Activated CD8-positive, alpha-beta memory T cell treated with anti-CD3 and anti-CD28 coated beads for 36 hours (primary cell): Measurements from ENCODE around the gene C1orf87. TPM values are rescaled to one million over a fixed set of nuclear protein-coding genes. Genes with fewer than 3 reads are reported as not detected.

ENCODE experiments used
- CTCF ChIA-PET: fragments of 350-600 bp; sonication (Branson Sonifier 250); formaldehyde crosslinking; loops from one replicate; lab custom pipeline; 2021; ENCODE audit warnings: antibody characterized with exemption; lab: Charles Lee
- POLR2A ChIA-PET: fragments of 350-600 bp; sonication (Branson Sonifier 250); formaldehyde crosslinking; loops from one replicate; lab custom pipeline; 2021; ENCODE audit warnings: antibody characterized with exemption; lab: Charles Lee
- total RNA-seq, 2 experiments: library from RNA; stranded (reverse); gene quantifications; one replicate each; pipeline ENCODE4 v1.2.3, GENCODE V29; 2021

Gene C1orf87
- total RNA-seq, 2 experiments from 2014 or later, result not detected

DNA sequence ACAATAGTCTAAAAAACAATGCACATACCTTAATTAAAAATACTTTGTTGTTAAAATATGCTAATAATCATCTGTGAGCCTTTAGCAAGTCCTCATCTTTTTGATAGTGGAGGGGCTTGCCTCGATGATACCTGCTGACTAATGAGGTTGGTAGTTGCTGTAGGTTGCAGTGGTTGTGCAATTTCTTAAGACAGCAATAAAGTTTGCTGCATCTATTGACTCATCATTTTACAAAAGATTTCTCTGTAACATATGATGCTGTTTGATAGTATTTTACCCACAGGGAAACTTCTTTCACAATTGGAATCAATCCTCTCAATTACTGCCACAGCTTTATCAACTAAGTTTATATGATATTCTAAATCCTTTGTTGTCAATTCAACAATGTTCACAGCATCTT lies 7.6 kb downstream of the C1orf87 start:
- CTCF ChIA-PET, result no interaction called here

DNA sequence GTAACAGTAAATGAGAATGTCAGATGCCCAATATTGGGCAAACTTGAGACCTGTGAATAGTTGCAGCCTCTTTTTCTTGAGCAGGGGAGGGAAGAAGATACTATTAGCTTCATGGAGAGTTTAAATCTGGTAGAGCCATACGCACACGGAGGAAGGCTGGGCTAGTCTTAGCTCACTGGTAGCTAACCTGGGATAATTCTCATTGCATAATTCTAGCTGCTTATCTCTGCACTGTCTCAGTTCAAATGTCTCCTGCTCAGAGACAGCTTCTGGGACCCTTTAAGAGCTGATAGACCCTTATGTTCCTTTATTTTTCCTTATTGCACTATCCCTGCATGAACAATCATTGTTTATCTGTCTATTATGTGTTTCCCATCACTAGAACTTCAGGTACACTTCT lies 8.4 kb downstream of the C1orf87 start:
- CTCF ChIA-PET, result no interaction called here
- POLR2A ChIA-PET, result no interaction called here

More for the DNA sequence above, 7.6 kb downstream of the C1orf87 start:
- POLR2A ChIA-PET, result no interaction called here

DNA sequence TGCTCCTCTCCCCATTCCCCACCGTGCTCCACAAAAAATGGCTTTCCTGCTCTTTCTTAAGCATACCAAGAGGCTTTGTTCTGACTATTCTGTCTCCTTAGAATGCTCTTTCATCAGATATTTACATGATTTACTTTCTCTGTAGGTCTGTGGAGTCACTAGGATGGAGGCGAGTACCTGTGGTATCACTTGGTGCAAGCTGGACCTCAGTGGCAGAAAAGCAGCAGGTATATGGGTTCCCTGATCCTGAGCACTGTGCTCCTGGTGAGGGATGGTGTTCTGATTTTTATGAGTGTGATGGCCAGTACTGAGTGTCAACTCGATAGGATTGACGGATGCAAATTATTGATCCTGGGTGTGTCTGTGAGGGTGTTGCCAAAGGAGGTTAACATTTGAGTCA lies 10.0 kb downstream of the C1orf87 start:
- ChIA-PET POLR2A (no interaction called here), CTCF (no interaction called here)

DNA sequence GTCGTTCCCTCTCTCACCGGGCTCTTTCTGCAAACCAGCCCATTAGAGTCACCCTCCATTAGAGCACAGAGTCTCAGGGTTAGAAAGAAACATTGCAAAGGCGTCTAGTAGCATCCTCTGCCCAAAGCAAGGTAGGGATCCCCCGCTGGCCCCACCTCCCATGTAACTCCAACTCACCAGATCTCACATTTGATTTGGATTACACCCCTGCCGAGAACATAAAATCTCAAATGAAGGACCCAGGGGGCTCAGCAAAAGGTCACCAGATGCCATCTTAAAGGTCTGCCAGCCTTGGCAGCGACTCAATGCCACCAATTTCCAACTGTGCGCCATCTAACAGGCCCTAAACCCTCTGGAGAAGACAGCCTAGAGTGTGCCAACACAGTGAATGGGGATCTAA lies 14.1 kb downstream of the C1orf87 start:
- CTCF ChIA-PET, result no interaction called here

DNA sequence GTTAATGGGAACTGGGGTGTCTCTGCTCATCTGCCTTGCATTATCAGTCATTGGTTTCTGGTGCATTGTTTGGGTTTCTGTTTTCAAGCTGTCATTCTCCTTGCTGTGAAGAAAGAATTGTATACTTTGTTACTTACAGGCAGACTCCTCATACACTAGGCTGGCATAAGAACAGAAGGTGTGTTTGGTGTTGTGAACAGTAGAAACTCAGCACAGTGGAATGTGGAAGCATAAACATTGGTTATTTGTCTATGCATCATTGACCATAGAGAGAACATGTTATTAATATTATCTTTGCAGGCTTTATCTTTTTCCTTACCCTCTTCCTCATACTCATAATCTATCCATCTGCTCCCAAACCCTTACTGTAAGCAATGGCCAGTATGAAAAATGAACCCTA lies 18.2 kb downstream of the C1orf87 start:
- POLR2A ChIA-PET, result no interaction called here
- CTCF ChIA-PET, result no interaction called here

More for the DNA sequence above, 14.1 kb downstream of the C1orf87 start:
- POLR2A ChIA-PET, result no interaction called here

DNA sequence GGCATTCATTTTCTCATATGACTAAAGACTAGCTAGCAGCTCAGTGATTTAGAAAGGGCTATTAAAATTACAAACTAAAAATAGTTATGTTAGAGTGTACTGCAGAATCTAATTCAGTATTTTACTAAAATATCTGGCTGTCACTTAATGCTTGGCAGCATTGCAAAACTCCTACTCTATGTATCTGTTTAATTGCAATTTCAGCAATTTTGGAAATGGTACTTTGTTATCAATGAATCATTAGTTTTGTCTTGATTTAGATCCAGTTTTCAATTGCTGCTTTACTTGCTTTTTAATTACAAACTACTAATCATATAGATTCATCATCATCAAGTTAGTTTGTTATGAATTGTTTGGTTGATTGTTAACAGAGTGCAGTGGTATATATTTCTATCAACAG lies 19.2 kb downstream of the C1orf87 start:
- CTCF ChIA-PET, result no interaction called here
- POLR2A ChIA-PET, result no interaction called here

DNA sequence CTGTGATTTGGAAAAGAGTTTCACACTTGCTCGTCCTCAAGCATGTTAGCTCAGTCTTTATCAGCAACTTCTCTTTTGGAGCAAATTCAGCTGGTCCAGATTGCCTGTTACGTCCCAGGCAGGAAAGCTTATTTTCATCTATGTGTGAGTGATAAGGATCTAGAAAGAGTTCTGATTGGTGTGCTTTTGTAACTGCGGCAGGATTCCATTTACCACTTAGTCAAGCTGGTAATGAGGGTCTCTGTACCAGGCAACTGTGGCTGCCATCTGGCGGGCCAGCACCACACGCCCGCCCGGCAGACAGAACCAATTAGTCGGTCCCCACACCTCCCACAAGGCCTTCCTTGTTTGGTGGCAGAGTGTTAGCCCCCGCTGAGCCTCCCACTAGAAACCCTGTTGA lies 21.0 kb downstream of the C1orf87 start:
- POLR2A ChIA-PET, result no interaction called here
- CTCF ChIA-PET, result no interaction called here

DNA sequence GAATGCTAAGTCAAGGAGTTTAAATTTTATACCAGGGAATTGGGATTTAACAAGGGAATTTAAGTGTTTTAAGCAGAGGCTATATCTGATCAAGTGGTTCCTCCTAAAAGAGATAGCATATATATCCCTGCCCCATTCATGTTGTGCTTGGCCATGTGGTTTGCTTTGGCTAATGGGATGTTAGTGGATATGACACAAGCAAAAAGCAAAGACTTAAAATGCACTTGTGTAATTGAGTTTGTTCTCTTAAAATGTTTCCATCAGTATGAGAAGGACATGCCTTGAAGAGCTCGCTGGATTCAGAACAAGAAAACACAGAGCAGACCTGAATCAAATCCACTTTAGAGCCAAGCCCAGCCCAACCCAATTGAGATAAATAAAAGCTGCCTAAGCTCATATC lies 22.4 kb downstream of the C1orf87 start:
- CTCF ChIA-PET, result no interaction called here

DNA sequence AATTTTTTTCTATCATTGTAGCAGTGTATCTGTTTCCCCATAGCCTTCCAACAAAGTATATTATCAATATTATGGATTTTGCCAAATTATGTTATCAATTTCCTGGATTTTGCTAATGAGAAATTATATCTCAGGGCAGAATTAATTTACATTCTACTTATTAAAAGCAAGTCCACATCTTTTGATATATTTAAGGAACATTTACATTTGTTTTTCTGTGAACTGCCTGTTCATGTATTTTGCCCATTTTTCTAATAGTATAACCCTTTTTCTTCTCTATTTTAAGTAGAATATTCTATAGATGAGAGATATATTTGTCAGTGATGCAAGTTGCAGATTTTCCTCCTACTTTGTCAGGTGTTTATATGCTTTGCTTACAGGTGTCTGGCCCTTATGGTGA lies 24.4 kb downstream of the C1orf87 start:
- POLR2A ChIA-PET, result no interaction called here
- CTCF ChIA-PET, result no interaction called here

More for the DNA sequence above, 22.4 kb downstream of the C1orf87 start:
- POLR2A ChIA-PET, result no interaction called here

DNA sequence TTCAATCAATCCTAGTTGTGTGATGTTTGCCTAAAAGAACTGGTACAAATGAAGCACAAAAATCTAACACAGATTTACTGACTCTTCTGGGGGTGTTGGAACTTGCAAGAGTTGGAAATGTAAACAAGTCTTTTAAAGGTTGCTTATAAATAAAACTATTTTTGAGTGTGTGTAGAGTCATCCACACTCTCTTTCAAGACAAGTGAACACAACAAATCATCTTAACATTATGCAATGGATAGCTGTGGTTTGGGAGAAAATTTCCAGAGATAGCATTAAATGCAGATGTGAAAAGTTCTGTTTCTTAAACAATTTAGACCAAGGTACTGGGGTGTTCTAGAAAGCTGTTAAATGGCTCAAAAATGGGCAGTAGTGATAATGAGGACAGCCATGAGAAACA lies 28.7 kb downstream of the C1orf87 start:
- CTCF ChIA-PET, result interaction anchor here (0.5 kb wide), 1 partner anchor 40 kb away, joined by 5 read pairs; no protein-coding TSS in a partner anchor
- POLR2A ChIA-PET, result no interaction called here

DNA sequence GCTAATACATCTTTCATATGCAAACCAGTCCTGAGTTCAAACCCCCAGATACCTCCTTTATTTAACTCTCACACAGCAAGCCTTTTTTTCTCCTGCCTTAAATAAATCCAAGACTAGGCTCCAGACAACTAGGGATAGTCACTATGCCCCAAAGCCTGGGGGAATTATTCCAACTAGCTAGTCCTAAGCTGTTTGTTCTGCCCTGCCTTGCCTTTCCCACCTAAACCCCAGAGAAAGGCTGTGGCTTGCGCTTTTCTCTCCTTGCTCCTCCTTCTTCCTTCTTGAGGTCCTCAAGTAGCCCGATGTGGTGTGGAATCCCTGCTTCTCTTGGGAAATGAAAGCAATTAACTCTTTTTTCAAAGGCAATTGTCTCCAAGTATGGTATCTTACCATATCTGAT lies 31.8 kb downstream of the C1orf87 start:
- ChIA-PET POLR2A (no interaction called here), CTCF (no interaction called here)

DNA sequence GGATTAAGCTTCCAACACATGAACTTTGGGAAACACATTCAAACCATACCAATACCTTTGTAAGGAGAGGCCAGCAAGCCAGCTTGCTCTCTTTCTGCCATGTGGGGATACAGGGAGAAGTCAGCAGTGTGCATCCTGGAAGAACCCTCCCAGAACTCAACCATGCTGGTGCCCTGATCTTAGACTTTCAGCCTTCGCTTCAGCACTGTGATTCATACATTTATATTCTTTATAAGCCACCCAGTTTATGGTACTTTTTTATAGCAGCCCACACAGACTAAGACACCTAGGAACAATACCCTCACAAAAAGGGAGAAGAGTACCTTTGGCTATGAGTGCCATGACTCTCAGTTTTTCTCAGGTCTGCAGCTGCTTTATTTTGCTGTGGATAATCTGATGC lies 35.9 kb downstream of the C1orf87 start:
- POLR2A ChIA-PET, result no interaction called here
- CTCF ChIA-PET, result no interaction called here

DNA sequence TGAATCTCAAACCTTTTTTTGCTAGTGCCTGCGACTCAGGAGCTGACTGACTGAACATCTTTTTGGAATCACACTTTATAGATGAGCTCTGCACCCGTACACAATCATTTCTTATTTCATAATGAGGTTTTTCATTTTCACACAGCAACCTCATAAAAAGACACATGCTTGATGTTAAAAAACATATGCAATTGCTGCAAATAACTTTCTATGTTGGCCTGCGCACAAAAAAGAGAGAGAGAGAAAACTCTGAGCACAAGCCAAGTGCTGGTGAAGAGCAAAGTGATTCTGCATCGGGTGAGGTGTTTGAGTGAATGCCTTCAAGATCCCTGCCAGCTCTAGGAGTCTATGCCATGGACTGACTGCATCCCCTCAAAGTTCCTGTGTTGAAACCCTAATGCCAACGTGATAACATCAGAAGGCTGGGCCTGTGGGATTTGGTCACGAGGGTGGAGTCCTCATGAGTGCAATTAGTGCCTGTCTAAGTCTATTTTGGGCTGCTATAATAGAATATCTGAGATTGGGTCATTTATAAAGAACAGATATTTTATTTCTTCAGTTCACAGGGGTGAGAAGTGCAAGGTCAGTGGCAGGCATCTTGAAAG lies 36.6 kb downstream of the C1orf87 start:
- CTCF ChIA-PET, result no interaction called here
- POLR2A ChIA-PET, result no interaction called here

DNA sequence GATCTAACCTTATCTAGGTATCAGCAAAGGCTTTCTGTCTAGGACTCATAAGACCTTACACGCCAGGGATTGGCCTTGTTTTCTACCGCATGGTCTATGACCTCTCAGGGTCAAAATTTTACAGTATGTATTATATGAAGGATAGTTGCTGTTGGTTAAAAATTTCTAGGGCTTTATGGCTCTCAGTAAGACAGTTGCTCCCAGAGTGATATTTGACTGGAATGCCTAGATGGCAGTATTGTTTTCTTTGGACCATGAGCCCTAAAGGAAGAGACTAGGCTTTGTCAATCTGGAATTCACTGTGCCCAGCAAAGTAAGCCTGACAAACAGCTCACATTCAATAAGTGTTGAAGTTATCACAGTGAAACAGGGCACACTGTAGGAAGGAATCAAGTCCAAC lies 37.6 kb downstream of the C1orf87 start:
- ChIA-PET CTCF (no interaction called here), POLR2A (no interaction called here)

DNA sequence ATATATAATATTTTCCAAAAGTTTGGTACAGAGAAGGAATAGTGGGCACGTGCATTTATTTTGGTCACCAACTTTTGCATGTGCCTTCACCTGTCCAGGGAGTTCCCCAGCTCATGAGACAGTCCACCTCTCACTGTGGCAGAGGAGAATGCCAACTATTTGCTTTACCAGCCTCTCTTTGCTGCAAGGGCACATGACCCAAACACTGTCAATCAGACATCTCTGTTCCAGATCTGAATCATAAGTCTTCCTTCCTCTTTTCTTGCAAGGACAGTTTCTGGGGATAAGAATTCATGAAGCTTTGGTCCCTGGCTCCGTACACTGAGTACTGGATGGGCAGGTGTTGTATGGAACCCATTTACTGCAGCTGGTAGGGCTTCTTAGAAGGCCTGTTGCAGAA lies 38.6 kb downstream of the C1orf87 start:
- ChIA-PET POLR2A (no interaction called here), CTCF (no interaction called here)

DNA sequence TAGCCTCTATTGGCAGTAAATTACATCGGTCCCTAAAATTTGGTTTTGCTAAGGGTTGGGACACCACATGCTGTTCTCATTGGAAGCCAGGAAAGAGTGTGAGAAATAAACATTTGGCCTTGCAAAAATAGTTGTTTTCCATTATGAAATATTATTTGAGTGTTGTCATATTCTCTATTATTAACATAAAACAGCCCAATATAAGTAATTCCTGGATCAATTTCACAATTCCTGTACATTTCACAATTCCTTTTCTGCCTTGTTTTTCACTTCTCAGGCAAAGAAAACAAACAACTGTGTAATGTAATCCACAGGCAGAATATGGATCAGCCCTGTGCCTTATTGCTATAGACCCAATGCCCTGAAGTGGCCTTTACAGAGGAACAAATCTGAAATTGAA lies 40.5 kb downstream of the C1orf87 start:
- CTCF ChIA-PET, result no interaction called here
- POLR2A ChIA-PET, result no interaction called here

DNA sequence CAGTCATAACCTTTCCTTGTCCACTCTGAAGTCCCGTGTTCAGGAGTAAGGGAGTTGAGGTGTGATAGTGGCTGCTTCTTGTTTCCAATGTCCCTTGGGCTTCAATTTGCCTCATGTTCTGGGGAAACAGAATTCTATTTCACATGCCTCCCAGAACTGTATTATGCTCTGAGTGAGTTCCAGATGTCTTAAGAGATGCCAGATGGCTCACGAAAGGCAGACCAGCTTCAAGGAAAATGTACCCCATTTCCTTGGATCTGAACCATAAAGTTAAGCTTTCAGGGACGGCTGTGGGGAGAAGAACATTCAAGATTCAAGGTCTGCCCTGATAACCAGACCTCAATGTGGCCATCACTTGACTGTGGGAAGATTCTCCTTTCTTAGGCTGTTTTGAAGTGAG lies 42.4 kb downstream of the C1orf87 start:
- POLR2A ChIA-PET, result no interaction called here
- CTCF ChIA-PET, result no interaction called here

DNA sequence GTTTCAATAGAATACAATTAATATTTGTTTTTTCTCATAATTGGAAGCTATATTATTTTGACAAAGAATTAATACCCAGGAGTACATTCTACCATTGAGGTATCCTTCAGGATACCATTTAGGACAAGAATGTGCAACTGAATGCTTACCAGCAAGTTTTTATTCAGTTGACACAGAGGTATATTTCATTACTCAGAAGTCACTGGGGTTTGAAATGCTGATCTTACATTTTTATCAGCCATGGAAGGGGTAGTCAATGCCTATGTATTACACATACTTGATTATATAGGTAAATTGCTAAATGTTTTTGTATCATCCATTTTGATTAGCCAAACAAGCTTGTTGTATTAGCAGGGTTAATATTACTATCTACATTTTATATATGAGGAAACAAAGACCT lies 48.0 kb downstream of the C1orf87 start:
- CTCF ChIA-PET, result no interaction called here
- POLR2A ChIA-PET, result no interaction called here

DNA sequence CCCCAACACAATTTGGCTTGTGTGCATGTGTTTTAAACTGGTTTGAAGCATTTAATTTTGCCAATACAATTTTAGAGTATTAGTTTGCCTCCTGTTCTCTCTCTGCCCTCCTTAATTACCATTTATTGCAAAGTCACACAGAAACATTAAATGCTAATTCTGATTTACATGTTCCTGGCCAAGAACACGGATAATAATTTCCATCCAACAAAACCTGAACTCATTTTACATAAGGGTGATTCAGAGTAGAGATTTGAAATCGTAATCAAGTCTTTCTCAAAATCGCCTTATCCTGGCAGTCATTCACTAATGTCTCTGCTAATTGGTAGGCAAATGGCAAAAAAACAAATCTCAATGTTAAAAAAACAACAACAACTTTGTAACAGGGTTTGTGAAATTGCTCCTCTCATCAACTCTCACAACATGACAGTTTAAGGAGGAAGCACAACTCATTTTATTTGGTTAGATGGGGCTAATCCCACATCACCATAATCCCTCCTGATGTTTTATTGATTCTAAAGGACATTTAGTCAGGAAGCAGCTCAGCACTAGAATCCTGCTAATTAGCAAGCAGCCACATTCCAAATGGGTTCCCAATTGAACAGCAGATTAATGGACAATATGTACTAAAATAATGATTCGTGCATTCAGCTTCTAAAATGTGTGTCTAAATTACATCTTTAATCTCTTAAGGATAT lies 55.9 kb downstream of the C1orf87 start:
- ChIA-PET POLR2A (no interaction called here), CTCF (no interaction called here)

DNA sequence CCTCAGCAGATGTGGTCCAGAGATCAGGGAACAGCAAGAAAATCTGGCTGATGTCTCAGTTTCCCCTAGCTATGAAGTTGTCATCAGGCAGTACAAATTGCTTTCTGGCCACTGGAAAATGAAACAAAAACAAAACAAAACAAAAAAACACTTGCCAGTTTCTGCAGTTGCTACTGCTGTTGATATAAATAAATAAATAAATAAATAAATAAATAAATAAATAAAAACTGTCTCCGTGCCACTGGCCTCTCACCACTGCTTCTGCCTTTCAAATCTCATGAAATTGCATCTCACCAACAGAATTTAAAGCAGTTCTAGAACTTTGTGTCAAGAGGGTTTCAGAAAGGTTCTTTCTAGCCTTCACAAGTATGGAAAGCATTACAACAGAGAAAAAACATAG lies 62.9 kb downstream of the C1orf87 start:
- ChIA-PET POLR2A (no interaction called here), CTCF (no interaction called here)

DNA sequence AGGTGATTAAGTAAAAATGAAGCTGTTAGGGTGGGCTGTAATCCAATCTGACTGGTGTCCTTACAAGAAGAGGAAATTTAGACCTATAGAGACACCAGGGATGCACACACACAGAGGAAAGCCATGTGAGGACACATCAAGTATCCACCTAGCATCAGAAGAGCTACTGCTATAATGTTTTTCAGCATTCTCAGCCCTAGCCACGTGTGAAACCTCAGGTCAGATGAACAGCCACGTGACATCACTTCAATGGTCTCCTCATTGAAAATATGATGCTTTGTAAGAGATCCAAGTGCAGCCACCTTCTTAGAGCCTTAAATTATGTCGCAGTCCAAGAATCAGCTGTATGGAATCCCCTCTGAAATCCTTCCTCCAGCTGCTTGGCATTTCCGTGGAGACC lies 65.1 kb downstream of the C1orf87 start:
- ChIA-PET CTCF (no interaction called here), POLR2A (no interaction called here)

DNA sequence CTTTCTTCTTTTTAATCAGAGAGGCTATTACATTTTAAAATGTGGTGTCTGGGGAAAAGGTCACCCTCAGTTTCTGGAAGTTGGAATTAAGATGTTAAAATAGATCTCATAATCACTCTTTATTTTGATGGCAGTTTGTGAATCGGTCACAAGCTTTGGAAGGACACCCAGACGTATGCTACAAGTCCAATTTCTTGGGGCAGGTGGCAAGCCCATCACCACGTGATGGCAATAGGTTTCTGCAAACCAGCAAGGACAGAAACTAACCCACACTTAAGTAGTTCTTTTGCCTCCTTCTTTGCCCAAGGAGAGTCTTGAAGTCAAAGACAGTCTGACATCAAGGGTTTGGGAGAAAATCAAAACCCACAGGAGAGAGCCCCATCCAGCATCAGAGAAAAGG lies 72.9 kb downstream of the C1orf87 start:
- ChIA-PET CTCF (no interaction called here), POLR2A (no interaction called here)
